ENCODE data around the gene CNTN3.

Gene CNTN3

DNA sequence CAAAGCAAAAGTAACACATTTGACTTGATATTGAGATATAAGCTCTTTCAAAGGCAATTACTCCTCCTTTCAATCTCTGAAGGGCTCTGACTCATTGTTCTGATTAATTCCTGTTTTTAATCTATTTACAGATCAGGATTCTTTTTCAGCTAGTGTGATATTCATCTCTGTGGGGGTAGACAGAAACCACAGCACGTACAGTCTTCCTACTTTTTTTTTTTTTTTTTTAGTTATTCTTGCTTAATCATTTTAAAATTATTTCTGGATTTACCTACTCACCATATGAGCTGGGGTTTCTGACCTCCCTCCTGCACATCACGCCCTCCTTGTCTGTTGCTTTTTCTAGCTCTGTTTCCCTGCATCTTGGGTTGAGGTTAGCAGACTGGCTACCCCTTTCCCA lies 1.4 kb downstream of the CNTN3 start:
- TF ChIP-seq CTCF (IDR thresholded peaks at IDR 0.05; ENCODE audit: low read depth, low read length, missing control alignments) = no peak
- no peak for DNase-seq (ENCODE audit: low read depth)
- no peak overlapping the region for H3K4me3 ChIP-seq (ENCODE audit: low read depth, low read length)

- no peak for DNase-seq (ENCODE audit: low read depth)
- TF ChIP-seq CTCF (IDR thresholded peaks at IDR 0.05; ENCODE audit: low read depth, low read length, missing control alignments) = no peak
- no peak overlapping the region for H3K4me3 ChIP-seq (ENCODE audit: low read depth, low read length)
These were observed 3.3 kb downstream of the CNTN3 start for GRCh38 chr3:74611206-74611605.

DNA sequence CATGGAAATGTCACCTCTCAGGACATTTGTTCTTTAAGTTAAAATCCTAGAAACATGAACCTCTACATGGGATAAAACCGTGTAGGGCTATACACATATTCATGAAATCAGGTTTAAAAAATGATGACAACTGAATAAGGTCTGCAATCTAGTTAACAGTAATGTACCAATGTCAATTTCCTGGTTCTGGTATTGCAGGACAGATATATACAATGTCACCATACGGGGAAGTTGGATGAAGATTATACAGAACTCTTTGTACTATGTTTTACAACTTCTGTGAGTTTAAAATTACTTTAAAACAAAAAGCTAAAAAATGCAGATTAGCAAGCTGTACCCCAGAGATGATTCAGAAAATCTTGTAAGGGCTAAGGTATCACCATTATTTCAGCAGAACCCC lies 6.7 kb downstream of the CNTN3 start:
- H3K4me3 ChIP-seq (ENCODE audit: low read depth, low read length) = no peak overlapping the region
- no peak for DNase-seq (ENCODE audit: low read depth)
- no peak for TF ChIP-seq CTCF (IDR thresholded peaks at IDR 0.05; ENCODE audit: low read depth, low read length, missing control alignments)

GRCh38 chr3:74606996-74607395 lies 7.5 kb downstream of the CNTN3 start:
- no peak for DNase-seq (ENCODE audit: low read depth)
- TF ChIP-seq CTCF (IDR thresholded peaks at IDR 0.05; ENCODE audit: low read depth, low read length, missing control alignments) = no peak
- no peak overlapping the region for H3K4me3 ChIP-seq (ENCODE audit: low read depth, low read length)

- TF ChIP-seq CTCF (IDR thresholded peaks at IDR 0.05; ENCODE audit: low read depth, low read length, missing control alignments) = no peak
These were observed 9.0 kb downstream of the CNTN3 start for GRCh38 chr3:74605437-74605836.

DNA sequence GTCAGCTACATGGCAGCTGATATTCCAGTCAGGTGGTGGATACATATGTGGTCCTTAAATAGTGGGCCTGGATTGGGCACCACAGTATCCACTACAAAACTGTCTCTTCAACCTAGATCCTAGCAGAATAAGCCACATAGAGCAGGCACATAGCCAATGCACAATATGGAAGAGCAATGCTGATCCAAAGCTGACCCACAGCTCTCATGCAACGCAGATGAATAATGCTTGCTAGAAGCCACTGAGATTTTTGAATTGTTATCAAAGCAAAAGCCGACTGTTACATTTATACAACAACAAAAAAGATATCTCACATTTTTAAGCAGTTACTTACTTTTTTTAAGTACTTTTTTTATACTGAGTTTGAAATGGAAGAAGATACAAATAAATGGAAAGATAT lies 11.2 kb downstream of the CNTN3 start:
- H3K4me3 ChIP-seq (ENCODE audit: low read depth, low read length) = no peak overlapping the region
- no peak for DNase-seq (ENCODE audit: low read depth)
- no peak for TF ChIP-seq CTCF (IDR thresholded peaks at IDR 0.05; ENCODE audit: low read depth, low read length, missing control alignments)

More at GRCh38 chr3:74605437-74605836, 9.0 kb downstream of the CNTN3 start:
- no peak overlapping the region for H3K4me3 ChIP-seq (ENCODE audit: low read depth, low read length)
- no peak for DNase-seq (ENCODE audit: low read depth)

DNA sequence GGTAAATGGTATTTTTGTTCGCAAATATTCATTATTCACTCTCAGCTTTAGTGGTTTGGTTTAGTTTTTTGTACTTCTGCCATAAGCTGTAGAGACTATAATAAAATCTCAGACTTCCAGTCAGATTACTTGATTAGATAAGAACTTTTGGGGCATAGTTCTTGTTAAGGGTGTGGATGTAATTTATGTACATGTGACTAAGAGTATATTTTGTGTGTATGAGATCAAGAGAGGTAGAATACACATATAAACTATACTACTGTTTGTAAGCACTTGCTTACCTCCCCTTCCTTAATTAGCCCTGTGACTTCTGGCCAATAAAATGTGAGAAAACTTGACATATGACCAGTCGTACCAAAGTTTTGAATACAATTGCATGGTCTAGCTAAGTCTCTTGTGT lies 12.0 kb downstream of the CNTN3 start:
- no peak overlapping the region for H3K4me3 ChIP-seq (ENCODE audit: low read depth, low read length)
- TF ChIP-seq CTCF (IDR thresholded peaks at IDR 0.05; ENCODE audit: low read depth, low read length, missing control alignments) = no peak
- no peak for DNase-seq (ENCODE audit: low read depth)

Measured in GM12864 (cell line).